NB4 (cell line): Measurements from ENCODE around the gene GPR12.

ENCODE experiments used
- DNase-seq: peaks from one replicate; pipeline ENCODE4 v3.0.0; 2010; ENCODE audit warnings: low read depth
- H3K4me3 ChIP-seq: one replicate; pipeline ENCODE4 v1.5.1; 2011; ENCODE audit warnings: mild to moderate bottlenecking, low read depth, low read length, moderate library complexity
- MYC ChIP-seq: IDR thresholded peaks from 2 replicates; pipeline ENCODE4 v1.6.1; 2011; ENCODE audit warnings: low read depth, low read length
- POLR2A ChIP-seq: IDR thresholded peaks from 2 replicates; pipeline ENCODE4 v1.6.1; 2011; ENCODE audit warnings: mild to moderate bottlenecking; ENCODE audit not compliant: insufficient read length; ENCODE audit errors: extremely low read depth
- TF ChIP-seq, protein P1 (sequence below): IDR thresholded peaks from one replicate; pipeline ENCODE4 v1.5.1; 2012; ENCODE audit warnings: low read depth, low read length
- TF ChIP-seq, protein P2 (sequence below): IDR thresholded peaks from 2 replicates; pipeline ENCODE4 v1.6.1; 2011; ENCODE audit warnings: low read depth, low read length

Gene GPR12

DNA sequence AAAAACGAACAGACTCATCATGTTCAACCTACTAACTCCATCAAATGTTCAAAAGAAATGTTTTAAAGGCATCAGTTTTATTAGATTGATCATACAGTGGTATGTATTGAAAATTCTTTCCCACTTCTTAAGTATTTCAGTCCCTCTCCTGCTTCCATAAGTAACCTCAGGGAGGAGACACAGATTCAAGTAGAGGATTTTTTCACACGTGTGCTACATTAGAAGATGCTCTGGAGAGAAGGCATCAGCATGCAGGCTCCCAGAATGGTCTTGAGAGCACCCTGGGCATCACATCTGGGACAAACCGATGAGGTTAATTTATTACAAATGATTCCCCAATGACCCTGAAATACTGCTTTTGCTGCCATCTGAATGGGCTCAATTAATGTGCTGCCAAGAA, 3.6 kb downstream of the GPR12 start:
- DNase-seq = no peak
- H3K4me3 ChIP-seq = no peak overlapping the region
- TF ChIP-seq, protein P1, sequence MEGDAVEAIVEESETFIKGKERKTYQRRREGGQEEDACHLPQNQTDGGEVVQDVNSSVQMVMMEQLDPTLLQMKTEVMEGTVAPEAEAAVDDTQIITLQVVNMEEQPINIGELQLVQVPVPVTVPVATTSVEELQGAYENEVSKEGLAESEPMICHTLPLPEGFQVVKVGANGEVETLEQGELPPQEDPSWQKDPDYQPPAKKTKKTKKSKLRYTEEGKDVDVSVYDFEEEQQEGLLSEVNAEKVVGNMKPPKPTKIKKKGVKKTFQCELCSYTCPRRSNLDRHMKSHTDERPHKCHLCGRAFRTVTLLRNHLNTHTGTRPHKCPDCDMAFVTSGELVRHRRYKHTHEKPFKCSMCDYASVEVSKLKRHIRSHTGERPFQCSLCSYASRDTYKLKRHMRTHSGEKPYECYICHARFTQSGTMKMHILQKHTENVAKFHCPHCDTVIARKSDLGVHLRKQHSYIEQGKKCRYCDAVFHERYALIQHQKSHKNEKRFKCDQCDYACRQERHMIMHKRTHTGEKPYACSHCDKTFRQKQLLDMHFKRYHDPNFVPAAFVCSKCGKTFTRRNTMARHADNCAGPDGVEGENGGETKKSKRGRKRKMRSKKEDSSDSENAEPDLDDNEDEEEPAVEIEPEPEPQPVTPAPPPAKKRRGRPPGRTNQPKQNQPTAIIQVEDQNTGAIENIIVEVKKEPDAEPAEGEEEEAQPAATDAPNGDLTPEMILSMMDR = no peak
- no peak for TF ChIP-seq MYC
- TF ChIP-seq, protein P2, sequence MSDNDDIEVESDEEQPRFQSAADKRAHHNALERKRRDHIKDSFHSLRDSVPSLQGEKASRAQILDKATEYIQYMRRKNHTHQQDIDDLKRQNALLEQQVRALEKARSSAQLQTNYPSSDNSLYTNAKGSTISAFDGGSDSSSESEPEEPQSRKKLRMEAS = no peak
- no peak for TF ChIP-seq POLR2A

DNA sequence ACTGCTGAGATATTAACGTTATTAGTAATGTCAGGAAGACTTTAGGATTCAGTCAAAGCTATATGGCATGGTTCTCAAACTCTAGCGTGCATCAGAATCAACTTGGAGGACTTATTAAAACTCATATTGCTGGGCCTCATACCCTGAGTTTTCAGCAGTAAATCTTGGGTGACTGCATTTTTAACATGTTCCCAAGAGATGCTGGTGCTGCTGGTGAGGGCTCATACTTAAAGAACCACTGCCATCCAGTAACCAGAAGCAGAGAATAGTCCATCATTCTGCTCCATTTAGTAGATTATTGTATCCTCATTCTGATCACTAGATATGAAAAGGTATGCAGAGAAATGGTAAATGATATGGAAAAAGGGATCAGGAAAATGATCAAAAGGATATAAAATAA, 7.9 kb downstream of the GPR12 start:
- TF ChIP-seq MYC = no peak
- TF ChIP-seq POLR2A = no peak
- TF ChIP-seq, protein P1 = no peak
- TF ChIP-seq, protein P2 = no peak
- DNase-seq = no peak
- H3K4me3 ChIP-seq = no peak overlapping the region

DNA sequence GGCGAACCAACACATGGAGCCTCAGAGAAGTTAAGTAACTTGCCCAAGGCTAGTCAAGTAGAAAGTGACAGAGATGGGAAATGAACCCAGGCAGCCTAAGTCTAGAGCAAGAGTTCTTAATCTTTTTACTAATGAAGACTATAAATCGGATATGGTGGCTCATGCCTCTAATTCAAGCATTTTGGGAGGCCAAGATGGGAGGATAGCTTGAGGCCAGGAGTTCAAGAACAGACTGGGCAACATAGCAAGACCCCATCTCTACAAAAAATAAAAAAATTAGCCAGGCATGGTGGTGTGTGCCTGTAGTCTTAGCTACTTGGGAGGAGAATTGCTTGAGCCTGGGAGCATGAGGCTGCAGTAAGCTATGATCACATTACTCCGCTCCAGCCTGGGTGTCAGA, 10.7 kb downstream of the GPR12 start:
- DNase-seq = no peak
- no peak overlapping the region for H3K4me3 ChIP-seq
- TF ChIP-seq, protein P2 = no peak
- TF ChIP-seq, protein P1 = no peak
- TF ChIP-seq MYC (no peak), POLR2A (no peak)

DNA sequence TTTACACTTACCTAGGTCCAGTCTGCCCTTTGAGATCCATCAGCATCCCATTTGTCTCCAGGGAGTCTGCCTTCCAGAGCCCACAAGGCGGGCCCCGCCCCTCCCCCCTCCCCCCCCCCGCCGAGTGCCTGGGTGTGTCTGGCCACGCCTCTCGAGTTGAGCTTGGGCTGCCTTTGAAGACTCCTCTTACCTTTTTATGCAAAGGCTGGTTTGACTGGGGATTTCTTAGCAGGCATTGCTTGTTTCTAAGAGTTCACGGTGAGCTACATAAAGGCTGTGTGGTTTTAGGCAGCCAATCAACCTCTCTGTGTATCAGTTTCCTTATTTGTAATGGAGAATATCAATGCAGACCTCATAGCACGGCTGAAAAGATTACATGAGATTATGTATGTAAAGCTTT, 11.3 kb downstream of the GPR12 start:
- no peak overlapping the region for H3K4me3 ChIP-seq
- TF ChIP-seq, protein P2 = no peak
- TF ChIP-seq, protein P1 = no peak
- TF ChIP-seq POLR2A (no peak), MYC (no peak)
- DNase-seq = no peak

DNA sequence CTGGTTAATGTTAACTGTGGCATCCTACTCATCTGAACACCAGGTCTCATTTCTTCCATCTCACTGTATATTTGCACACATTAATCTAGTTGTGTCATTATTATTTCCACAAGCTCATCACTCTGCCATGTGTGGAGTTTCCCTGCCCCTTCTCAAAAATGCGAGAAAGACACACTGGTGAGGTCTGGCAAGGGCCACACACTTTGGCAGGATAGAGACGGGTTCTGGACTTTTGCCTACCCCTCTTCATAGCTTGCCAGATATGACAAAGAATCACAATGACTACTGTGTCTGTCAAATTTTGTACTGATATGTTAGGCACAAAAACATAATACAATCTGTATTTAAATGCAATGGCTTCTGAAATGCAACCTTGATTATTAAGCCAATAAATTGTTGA, 12.9 kb downstream of the GPR12 start:
- DNase-seq = no peak
- TF ChIP-seq POLR2A = no peak
- TF ChIP-seq MYC = no peak
- TF ChIP-seq, protein P1 = no peak
- TF ChIP-seq, protein P2 = no peak
- no peak overlapping the region for H3K4me3 ChIP-seq

DNA sequence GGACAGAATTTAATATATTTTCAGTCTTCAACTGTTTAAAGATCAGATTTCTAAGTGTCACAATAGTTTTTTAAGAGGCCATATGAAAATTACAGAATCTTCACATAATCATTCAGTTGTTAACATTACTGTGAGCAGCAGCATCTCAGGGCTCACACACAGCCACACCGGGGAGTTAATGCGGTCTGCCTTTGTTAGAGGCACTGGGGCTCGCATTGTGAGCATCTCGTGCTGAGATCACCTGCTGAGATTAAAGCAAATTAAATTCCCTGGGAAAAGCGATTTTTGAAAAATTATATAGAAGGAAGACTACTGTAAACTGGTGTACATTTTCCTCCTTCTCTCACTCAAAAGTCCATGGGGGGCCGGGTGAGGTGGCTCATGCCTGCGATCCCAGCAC, 16.6 kb downstream of the GPR12 start:
- DNase-seq = no peak
- no peak overlapping the region for H3K4me3 ChIP-seq
- TF ChIP-seq, protein P1 = no peak
- TF ChIP-seq MYC (no peak), POLR2A (no peak)
- TF ChIP-seq, protein P2 = no peak
